ENCODE measurements around the gene ZNF76.

ZNF76 gene

DNA sequence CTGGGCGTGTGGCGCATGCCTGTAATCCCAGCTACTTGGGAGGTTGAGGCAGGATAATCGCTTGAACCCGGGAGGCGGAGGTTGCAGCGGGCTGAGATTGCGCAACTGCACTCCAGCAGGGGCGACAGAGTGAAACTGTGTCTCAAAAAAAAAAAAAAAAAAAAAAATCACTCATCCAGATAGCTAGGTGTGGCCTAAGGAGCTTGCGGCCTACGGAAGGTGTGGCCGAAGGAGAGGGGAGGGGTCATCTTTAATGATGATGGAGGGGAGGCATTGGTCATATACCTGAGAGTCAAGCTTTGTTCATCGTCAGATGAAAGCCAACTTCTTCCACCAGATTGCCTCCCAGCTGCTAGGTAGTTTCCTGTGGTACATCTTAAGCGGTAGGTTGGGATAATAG is 82.0 kb downstream of the ZNF76 start:
- DNase-seq = no peak

DNA sequence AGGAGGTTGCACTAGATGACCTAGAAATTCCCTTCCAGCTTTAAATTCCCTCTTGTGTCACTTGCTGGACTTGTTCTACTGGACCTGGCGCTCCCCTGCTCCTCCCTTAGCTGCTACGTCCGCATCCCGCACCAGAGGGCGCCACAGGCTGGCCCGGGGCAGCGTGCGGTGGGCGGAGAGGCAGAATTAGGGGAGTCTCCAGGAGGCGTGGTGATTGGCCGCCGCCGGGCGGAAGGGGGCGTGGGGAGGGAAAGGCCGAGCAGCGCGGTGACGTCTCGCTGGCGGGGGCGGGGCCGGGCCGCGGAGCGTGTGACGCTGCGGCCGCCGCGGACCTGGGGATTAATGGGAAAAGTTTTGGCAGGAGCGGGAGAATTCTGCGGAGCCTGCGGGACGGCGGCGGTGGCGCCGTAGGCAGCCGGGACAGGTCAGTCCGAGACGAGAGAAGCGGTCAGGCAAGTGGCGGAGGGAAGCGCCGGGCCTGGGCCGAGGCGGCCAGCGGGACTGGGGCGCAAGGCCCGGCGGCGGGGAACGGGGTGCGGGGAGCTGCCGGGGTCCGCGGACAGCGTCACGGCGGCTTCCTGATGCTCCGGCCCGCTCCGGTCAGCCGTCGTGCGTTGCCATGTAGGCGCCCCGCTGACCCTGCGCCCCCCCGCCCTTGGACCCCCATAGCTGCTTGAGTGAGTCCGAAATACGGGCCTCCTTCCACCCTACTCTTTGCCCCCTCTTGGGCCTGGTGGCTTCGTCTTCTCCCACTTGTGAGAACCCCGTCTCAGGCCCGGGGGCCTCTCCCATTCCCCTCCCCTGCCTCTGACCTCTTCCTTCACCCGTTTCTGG is 82.9 kb downstream of the ZNF76 start, which contains the start of gene PPARD:
TSS of gene PPARD (plus strand) at position 301 of the 834 bp plus-strand sequence. CDS start 68,530 bp downstream, outside the sequence.
- peak; percentile 67 for DNase-seq

DNA sequence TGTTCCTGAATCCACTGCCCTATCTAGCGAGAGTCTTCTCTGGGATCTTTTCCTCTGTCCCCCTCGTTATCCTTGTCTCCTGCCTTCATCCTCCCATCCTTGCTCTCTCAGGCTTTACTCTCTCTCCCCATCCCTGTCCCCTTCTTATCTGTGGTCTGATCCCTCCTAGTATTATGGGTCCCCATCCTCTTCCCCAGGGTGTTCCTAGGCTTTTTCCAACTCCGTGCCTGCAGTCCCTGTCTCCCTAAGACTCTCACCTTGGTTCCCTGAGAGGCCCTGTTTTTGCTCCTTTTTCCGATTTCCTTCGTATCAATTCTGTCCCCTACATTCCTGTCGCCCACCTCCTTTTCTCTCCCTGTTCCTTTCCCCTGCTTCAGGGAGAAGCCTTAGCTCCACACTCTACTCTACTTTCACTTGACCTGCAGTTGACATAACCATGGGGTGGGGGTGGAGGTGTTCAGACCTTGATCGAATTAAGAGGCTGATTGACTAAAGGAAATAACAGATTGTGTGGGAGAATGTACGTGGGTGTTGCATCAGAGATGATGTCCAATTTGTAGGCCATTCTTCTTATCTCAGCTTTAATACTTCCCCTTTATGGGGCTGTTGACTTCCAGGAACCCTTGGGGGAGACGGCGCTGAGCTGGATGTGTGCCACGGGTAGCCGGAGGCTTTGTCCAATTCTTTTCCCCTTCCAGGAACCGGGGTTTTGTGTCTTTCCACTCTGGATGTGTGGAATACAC is 83.7 kb downstream of the ZNF76 start:
- no peak for DNase-seq

DNA sequence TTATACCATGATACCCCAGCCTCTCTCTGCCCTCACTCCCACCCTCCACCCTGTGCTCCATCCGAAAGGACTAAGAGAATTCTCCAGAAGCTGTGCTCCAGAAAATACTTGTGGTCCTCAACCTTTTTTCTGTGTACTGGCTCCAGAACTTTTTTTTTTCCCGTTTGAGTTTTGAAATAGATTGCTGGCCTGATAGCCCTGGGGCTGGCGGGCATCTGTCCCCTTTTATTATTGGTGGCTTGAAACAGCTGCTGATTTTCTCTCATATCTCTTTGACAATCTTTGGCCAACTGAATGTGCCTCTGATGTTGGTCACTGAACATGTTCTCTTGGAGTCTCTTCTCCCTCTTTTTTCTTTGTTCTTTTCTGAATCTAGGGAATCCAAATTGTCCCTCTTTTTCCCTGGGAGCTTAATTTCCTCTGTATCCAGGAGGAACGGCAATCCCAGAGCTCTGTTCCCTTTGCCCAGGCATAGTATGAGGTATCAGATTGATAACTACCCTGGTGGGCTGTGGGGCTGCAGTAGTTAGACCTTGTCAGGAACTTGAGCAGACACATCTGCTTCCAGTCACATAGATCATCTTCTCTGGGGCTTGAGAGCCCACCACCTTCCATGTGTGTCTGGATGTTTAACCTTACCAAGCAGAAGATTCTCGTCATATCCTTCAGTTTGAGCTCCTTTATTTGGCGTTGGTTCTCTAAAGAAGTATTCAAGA is 84.5 kb downstream of the ZNF76 start:
- DNase-seq = no peak
